ENCODE measurements around the gene NUDT8.
"Not testable (repeated sequence)": the region's sequence is repeated elsewhere in the genome, so short reads cannot be mapped to it uniquely, and the experiment has no call there.

The NUDT8 gene

GRCh38 chr11:67659651-67660165 is 30.0 kb upstream of the NUDT8 start:
- DNase-seq = not testable (repeated sequence)

- no peak for DNase-seq
Observed at GRCh38 chr11:67657300-67657699, 27.6 kb upstream of the NUDT8 start.

DNA sequence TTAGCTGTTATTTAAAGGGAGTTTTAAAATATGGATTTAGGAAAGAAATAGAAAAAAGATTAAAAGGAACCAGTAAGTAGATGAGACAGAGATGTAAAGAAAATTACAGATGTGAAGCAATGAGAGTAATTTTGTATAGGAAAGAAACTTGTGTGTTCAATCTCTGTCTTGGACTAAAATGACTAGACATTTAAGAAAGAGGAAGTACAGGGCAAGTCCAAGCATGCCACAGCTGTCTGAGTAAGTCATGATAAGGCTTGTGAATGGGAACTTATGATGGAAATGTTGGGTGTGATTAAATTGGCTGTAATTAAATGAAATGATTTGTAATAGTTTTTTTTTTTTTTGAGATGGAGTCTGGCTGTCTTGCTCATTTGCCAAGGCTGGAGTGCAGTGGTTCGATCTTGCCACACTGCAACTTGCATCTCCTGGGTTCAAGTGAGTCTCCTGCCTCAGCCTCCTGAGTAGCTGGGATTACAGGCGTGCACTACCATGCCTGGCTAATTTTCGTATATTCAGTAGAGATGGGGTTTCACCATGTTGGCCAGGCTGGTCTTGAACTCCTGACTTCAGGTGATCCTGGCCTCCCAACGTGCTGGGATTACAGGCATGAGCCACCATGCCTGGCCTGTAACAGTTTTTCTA is 26.7 kb upstream of the NUDT8 start:
- DNase-seq = no peak

DNA sequence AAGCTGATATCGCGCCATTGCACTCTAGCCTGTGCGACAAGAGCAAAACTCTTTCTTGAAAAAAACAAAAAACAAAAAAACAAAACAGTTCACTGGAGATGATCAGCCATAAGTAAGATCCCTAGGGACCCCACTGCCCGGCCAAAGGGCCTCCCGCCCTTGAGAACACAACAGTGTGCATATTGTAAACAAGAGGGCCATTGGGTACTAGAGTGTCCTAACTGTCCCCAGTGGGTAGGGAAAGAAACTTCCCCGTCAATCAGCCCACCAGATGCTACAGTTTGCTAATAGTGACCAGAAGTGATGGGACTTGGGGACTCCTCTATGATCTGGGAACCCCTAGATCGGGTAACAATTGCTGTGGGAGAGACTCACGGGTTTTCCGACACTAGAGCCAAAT is 24.5 kb upstream of the NUDT8 start:
- DNase-seq = no peak

DNA sequence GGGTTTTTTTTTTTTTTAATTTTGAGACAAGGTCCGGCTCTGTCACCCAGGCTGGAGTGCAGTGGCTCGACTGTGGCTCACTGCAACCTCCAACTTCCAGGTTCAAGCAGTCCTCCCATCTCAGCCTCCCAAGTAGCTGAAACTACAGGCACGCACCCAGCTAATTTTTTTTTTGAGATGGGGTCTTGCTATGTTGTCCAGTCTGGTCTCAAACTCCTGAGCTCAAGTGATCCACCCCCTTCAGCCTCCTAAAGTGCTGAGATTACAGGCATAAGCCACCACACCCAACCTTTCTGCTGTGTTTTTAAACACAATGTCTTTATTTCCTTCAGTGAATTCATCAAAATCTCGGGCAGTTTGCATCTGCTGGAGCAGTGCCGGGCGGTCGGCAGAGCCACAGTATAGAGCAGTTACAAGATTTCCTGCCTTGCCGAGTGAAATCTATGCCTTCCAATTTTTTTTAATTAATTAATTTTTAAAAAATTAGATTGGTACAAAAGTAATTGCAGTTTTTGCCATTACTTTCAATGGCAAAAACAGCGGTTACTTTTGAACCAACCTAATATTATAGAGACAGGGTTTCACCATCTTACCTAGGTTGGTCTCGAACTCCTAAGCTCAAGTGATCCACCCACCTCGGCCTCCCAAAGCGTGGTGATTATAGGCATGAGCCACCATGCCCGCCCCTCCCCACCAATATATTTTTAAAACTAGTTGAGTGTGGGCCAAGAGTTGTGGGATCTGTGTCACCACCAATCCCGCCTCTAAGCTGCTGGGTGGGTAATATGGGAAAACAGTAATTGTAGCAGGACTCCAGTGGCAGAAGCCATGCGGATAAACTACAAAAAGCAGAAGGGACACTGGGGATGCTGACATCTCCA is 23.5 kb upstream of the NUDT8 start:
- DNase-seq = no peak

- no peak for DNase-seq
Observed at GRCh38 chr11:67651976-67652781, 22.4 kb upstream of the NUDT8 start.

DNA sequence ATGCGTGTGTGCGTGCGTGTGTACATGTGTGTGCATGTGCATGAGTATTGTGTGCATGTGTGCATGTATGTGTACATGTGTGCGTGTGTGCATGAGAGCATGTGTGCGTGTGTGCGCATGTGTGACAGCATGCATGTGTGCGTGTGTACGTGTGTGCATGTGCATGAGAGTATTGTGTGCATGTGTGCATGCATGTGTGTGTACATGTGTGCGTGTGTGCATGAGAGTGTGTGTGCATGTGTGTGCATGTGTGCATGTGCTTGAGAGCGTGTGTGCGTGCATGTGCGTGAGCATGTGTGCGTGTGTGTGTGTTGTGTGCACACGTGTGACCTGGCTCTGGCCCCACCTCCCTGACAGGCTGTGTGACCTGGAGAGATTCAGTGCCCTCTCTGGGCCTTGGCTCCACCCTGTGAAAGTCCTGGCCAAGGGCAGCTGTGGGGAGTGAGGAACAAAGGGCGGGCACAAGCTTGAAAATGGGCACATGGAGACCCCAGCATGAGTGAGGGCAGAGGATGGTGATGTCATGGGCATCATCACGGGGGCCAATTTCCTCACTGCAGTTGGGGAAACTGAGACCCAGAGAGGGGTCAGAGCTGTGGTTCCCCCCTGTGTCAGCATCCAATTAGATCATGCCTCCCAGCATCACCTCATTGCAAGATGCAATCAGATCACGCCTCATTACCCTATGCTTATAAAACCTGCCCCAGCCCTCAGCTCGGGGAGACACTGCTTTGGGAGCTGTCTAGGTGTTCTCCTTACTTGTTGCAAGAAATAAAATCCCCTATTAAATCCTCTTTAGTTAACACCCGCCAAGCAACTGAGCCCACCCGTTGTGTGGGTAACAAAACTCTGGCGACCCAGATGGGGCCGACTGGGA is 20.1 kb upstream of the NUDT8 start:
- no peak for DNase-seq

DNA sequence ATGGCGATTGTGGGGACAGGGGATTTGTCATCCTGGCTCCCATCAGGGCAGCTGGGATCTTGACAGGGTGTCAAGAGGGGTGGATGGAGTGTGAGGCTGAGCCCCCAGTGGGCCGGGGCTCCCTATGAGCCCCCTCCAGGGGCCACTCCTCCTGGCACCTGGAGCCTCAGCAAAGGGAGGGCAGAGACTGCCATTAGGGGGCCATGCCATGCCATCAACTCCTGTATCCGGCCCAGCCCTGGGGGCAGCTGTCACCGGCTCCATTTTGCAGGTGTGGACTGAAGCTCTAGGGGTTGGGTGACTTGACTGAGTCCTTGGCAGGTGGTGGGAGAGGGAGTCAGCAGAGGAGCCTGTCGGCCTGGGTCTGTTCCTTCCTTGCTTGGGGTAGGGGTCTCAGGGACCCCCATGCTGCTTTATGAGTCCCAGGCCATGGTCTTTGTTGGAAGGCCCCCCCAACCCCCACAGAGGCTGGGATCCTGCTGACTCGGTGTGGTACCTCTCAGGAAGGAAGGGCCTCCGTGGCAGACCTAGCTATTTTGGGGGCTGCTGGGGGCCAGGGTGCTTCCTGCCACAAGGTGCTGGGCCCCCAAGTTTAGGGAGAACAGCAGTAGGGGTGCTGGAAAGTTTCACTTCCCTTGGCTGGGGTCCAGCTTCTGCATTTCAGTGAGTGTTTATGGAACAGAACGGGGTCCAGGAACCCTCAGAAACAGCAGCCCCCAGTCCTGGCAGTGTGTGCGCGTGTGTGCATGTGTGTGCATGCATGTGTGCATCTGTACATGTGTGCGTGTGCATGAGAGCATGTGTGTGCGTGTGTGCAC is 19.3 kb upstream of the NUDT8 start:
- DNase-seq = no peak

GRCh38 chr11:67648140-67648795 is 18.5 kb upstream of the NUDT8 start:
- DNase-seq = no peak

DNA sequence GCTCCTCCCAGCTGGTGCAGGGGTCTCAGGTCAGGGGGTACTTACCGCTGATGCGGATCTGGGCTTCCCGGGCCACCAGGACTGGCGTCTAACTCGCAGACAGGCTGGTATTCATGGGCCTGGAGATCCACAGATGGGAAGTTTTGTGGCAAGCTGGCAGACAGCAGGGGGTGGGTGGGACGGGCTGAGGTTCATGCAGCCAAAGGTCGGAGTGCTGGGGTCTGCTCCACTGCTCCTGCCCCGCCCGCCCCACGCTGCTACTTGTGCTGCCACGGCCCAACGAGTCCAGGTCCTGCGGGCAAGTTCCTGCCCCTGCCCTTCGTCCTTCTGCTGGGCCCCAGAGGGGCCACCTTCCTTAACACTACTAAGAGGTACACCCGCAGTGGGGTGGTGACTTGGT is 17.7 kb upstream of the NUDT8 start:
- no peak for DNase-seq

DNA sequence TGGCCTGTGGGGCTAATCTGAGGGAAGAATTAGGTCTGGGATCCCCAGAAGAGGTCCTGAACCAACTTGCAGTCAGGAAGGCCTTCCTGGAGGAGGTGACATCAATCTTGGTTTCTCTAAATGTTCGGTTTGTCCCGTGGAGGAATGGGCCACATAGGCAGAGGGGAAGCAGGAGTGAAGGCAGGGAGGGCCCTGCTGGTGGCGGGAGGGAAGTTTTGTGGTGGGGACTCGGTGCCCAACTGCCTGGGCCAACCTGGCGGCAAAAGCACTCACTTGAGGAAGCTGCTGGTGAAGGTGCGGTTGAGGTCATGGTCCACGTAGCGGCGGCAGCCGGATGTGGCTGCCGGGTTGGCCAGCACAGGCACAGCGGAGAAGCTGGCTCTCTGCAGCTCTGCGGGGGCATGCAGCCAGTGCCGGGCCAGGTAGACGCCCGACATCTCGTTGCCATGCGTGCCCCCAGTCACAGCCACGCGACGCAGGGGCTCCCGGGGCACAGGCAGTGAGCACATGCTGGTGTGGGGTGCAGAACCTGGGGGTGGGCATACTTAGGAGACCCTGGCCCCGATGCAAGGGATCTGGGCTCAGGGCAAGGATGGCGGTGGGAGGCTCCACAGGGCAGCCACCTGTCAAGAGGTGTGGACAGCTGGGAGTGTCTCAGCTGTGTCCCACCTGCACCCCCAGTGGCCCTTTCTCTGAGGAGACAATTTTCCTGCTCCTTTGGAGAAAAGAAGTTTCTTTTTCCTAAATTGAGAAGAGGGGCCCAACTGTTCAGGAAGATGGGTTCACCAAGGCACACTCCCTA is 17.0 kb upstream of the NUDT8 start:
- no peak for DNase-seq

DNA sequence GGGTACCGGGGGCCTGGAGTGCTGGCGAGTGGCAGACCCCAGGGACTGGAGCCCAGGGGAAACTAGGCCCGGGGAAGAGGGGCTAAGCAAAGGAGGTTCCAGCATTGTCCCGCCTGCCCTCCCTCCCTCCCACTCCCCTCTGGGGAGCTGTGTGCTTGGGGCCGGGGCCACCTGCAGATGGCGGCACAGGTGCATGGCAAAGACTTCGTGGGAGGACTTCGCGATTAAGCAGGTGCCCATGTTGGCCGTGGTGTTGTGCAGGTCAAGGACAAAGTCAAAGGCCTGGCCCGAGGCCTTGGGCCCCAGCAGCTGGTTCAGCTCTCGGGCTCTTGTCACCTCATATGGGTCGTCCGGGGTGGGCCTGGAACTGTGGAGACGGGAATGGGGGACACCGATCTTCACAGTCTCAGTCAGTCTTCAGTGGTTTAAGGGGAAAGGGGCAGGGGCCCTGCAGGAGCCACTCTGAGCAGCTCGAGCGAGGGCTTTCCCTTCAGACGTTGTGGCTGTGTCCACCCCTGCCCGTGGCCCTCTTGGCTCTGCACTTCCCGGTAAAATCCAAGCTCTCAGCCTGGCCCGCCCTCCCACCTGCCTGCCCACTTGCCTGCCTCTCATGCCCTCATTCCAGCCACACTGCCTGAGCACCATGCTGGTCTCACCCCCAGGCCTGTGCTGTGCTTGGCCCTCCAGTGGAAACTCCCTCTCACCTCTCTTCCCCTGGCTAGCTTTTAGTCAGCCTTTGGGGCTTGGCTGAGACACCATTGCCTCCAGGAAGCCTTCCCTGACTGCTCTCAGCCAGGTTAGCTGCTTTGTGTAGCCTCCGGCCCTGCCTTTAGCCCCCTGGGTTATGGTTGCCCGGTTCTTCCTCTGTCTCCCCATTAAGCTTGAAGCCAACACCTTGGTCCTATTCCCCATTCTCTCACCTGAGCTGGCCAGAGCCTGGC is 16.1 kb upstream of the NUDT8 start:
- no peak for DNase-seq

DNA sequence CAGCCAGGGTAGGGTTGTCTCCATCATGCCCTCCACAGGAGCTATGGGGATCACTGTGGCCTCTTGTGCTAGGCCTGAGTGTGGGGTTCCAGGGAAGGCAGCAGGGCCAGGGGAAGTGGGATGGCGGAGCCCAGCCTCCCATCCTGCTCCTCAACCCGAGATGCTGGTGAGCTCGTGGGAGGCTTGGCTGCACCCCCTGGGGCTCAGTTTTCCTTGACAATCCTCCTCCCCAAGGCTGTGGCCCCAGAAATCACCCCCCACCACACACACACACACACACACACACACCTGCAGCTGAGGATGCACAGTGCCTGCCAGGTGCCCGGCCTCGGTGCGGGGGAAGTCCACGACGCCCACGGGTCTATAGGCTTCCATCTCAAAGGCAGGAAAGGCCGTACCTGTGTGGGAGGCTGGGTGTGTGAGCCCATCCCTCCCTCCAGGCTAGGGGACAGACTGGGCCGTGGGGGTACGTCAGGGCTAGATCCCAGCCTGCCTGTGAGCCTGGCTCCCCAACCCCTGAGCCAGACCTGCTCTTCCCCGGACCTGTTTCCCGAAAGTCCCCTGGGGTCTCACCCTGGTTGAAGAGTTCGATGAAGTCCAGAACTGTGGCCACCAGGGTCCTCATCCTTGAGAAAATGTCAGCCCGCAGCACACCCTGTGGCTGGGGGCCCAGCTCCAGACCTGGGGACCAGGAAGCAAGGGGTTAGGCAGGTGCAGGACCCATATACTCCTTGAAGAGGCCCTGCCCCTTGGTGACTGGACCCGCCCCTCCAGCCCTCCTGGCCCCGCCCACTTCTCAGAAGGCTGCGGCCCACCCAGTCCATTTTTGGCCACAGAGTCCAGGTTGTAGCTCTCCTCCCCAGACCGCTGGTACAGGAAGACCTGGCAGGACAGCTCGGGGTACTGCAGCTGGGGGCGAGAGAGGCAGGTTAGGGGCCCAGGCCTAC is 15.0 kb upstream of the NUDT8 start:
- no peak for DNase-seq

- DNase-seq = no peak
Observed at GRCh38 chr11:67644042-67644441, 14.3 kb upstream of the NUDT8 start.

- no peak for DNase-seq
Observed at GRCh38 chr11:67642173-67643120, 12.7 kb upstream of the NUDT8 start.

Measured in NCI-H446 treated with DMSO at 0.1 percent for 48 hours (cell line).